Measurements from ENCODE around the gene MLN.

Gene MLN

GRCh38 chr6:33786736-33787135 is 17.1 kb downstream of the MLN start:
- Histone ChIP-seq H3K27ac (ENCODE audit: low read length) (no peak overlapping the region), H3K9ac (ENCODE audit: low read length) (no peak overlapping the region), H2AFZ (ENCODE audit: low read length) (no peak overlapping the region), H4K20me1 (ENCODE audit: insufficient read depth, low read length) (no peaks in the 10 kb centered on the region), H3K9me2 (replicated peaks; ENCODE audit: insufficient read depth, low read length) (no peaks in the 10 kb centered on the region; the same call in 1 of the 2 replicates), H3K4me2 (ENCODE audit: low read depth, low read length) (no peak overlapping the region), H3K4me1 (ENCODE audit: low read length) (peaks cover 17% of the 10 kb centered on the region), H3K79me2 (ENCODE audit: low read length) (peaks cover 33% of the 10 kb centered on the region), H3K36me3 (replicated peaks; ENCODE audit: insufficient read depth, low read length) (no peaks in the 10 kb centered on the region), H3K9me3 (replicated peaks; ENCODE audit: insufficient read depth, low read length) (no peaks in the 10 kb centered on the region), H3F3A (ENCODE audit: insufficient read depth, low read length) (peaks cover 5% of the 10 kb centered on the region; the same call in 1 of the 2 replicates), H3K27me3 (replicated peaks; ENCODE audit: insufficient read depth, low read length) (0 out of 2 replicates have a peak, but pooled peaks cover 2% of the 10 kb centered on the region), H3K4me3 (ENCODE audit: low read length) (no peak overlapping the region)
- DNase-seq, result no peak
- TF ChIP-seq EZH2phosphoT487 (IDR thresholded peaks at IDR 0.05; ENCODE audit: low read length), result no peak
- no peak for TF ChIP-seq CTCF (IDR thresholded peaks at IDR 0.05; ENCODE audit: low read length)
- TF ChIP-seq EZH2 (optimal IDR thresholded peaks at IDR 0.05; ENCODE audit: low read depth, low read length), result no peak

GRCh38 chr6:33785778-33786177 is 18.0 kb downstream of the MLN start:
- Histone ChIP-seq H3K27ac (ENCODE audit: low read length) (no peak overlapping the region), H3K4me1 (ENCODE audit: low read length) (peaks cover 17% of the 10 kb centered on the region), H3K4me3 (ENCODE audit: low read length) (no peak overlapping the region), H3F3A (ENCODE audit: insufficient read depth, low read length) (peaks cover 5% of the 10 kb centered on the region; the same call in 1 of the 2 replicates), H3K79me2 (ENCODE audit: low read length) (peaks cover 33% of the 10 kb centered on the region), H3K9me2 (replicated peaks; ENCODE audit: insufficient read depth, low read length) (no peaks in the 10 kb centered on the region; the same call in 1 of the 2 replicates), H3K4me2 (ENCODE audit: low read depth, low read length) (no peak overlapping the region), H4K20me1 (ENCODE audit: insufficient read depth, low read length) (no peaks in the 10 kb centered on the region), H2AFZ (ENCODE audit: low read length) (no peak overlapping the region), H3K36me3 (replicated peaks; ENCODE audit: insufficient read depth, low read length) (no peaks in the 10 kb centered on the region), H3K27me3 (replicated peaks; ENCODE audit: insufficient read depth, low read length) (no peaks in the 10 kb centered on the region), H3K9ac (ENCODE audit: low read length) (no peak overlapping the region), H3K9me3 (replicated peaks; ENCODE audit: insufficient read depth, low read length) (no peaks in the 10 kb centered on the region)
- no peak for TF ChIP-seq EZH2phosphoT487 (IDR thresholded peaks at IDR 0.05; ENCODE audit: low read length)
- no peak for TF ChIP-seq EZH2 (optimal IDR thresholded peaks at IDR 0.05; ENCODE audit: low read depth, low read length)
- no peak for TF ChIP-seq CTCF (IDR thresholded peaks at IDR 0.05; ENCODE audit: low read length)
- DNase-seq, result no peak

GRCh38 chr6:33784787-33785186 is 19.0 kb downstream of the MLN start:
- no peak overlapping the region for H3K4me3 ChIP-seq (ENCODE audit: low read length)
- no peak overlapping the region for H3K27ac ChIP-seq (ENCODE audit: low read length)
- no peak overlapping the region for H3K9ac ChIP-seq (ENCODE audit: low read length)
- H3F3A ChIP-seq (ENCODE audit: insufficient read depth, low read length), result peaks cover 5% of the 10 kb centered on the region; the same call in 1 of the 2 replicates
- H3K36me3 ChIP-seq (replicated peaks; ENCODE audit: insufficient read depth, low read length), result no peaks in the 10 kb centered on the region
- no peak overlapping the region for H2AFZ ChIP-seq (ENCODE audit: low read length)
- TF ChIP-seq CTCF (IDR thresholded peaks at IDR 0.05; ENCODE audit: low read length) (no peak), EZH2 (optimal IDR thresholded peaks at IDR 0.05; ENCODE audit: low read depth, low read length) (no peak), EZH2phosphoT487 (IDR thresholded peaks at IDR 0.05; ENCODE audit: low read length) (no peak)
- no peak for DNase-seq
- no peak overlapping the region for H3K4me2 ChIP-seq (ENCODE audit: low read depth, low read length)
- H3K79me2 ChIP-seq (ENCODE audit: low read length), result peaks cover 33% of the 10 kb centered on the region
- peaks cover 17% of the 10 kb centered on the region for H3K4me1 ChIP-seq (ENCODE audit: low read length)
- H3K27me3 ChIP-seq (replicated peaks; ENCODE audit: insufficient read depth, low read length), result no peaks in the 10 kb centered on the region
- H3K9me3 ChIP-seq (replicated peaks; ENCODE audit: insufficient read depth, low read length), result no peaks in the 10 kb centered on the region
- no peaks in the 10 kb centered on the region for H4K20me1 ChIP-seq (ENCODE audit: insufficient read depth, low read length)
- no peaks in the 10 kb centered on the region; the same call in 1 of the 2 replicates for H3K9me2 ChIP-seq (replicated peaks; ENCODE audit: insufficient read depth, low read length)
